Measurements from ENCODE around the gene MYH9. TPM values are rescaled to one million over a fixed set of nuclear protein-coding genes. Genes with fewer than 3 reads are reported as not detected.

The MYH9 gene
- total RNA-seq, 2 experiments from 2014 or later: 695 to 913 TPM

Small RNA genes lying within 50 kb of the gene (microRNA-seq; reads per million reads assigned to microRNA genes)
- gene MIR6819: 1.3 reads per million

Other genes starting within 250 kb of the MYH9 start
- 100 to 1,000 TPM; 134 to 160 TPM for gene APOL3, start 227.2 kb downstream of the MYH9 start, total RNA-seq
- gene APOL4, start 186.2 kb downstream of the MYH9 start, total RNA-seq: 10 to 100 TPM; 17.0 to 22.6 TPM
- 10 to 100 TPM; 82.6 to 86.4 TPM for gene APOL2, start 148.4 kb downstream of the MYH9 start, total RNA-seq
- 10 to 100 TPM; 55.6 to 61.6 TPM for gene APOL1, start 134.8 kb downstream of the MYH9 start, total RNA-seq
- 10 to 100 TPM; 78.7 to 82.6 TPM for gene TXN2, start 93.7 kb upstream of the MYH9 start, total RNA-seq
- gene FOXRED2, start 119.1 kb upstream of the MYH9 start, total RNA-seq: 10 to 100 TPM; 11.9 to 12.1 TPM
- gene EIF3D, start 141.2 kb upstream of the MYH9 start, total RNA-seq: 100 to 1,000 TPM; 205 to 232 TPM